Limb (tissue), 2 donors: ENCODE results near the gene STAT1.

ENCODE experiments used
- DNase-seq, 2 donors: peaks; one replicate each; pipeline ENCODE4 v3.0.0-alpha.2; 2016; ENCODE audit errors: extremely low spot score in 2 of 2

Gene STAT1

GRCh38 chr2:191032588-191033429 lies 18.8 kb upstream of the STAT1 start:
- no peak for DNase-seq

GRCh38 chr2:191031256-191031655 lies 17.3 kb upstream of the STAT1 start:
- DNase-seq, result no peak

- DNase-seq, result peak in 1 of 2 donors; percentile 40
Observed at GRCh38 chr2:191030521-191031154, 16.7 kb upstream of the STAT1 start.

- no peak for DNase-seq
Observed at GRCh38 chr2:191029280-191029950, 15.4 kb upstream of the STAT1 start.

GRCh38 chr2:191026377-191026776 lies 12.4 kb upstream of the STAT1 start:
- no peak for DNase-seq

GRCh38 chr2:191025135-191025534 lies 11.2 kb upstream of the STAT1 start:
- no peak for DNase-seq

- no peak for DNase-seq
Observed at GRCh38 chr2:191023235-191023679, 9.3 kb upstream of the STAT1 start.

- no peak for DNase-seq
Observed at GRCh38 chr2:191020742-191021381, 6.9 kb upstream of the STAT1 start.

- DNase-seq, result peak; percentile 96 to 98
Observed at GRCh38 chr2:191020221-191020741, 6.3 kb upstream of the STAT1 start.

- DNase-seq, result no peak
Observed at GRCh38 chr2:191019376-191019775, 5.4 kb upstream of the STAT1 start.

GRCh38 chr2:191018643-191019119 lies 4.7 kb upstream of the STAT1 start:
- no peak for DNase-seq

GRCh38 chr2:191018048-191018447 lies 4.1 kb upstream of the STAT1 start:
- no peak for DNase-seq

GRCh38 chr2:191015831-191016230 lies 1.9 kb upstream of the STAT1 start:
- DNase-seq, result no peak

- DNase-seq, result no peak
Observed at GRCh38 chr2:191015239-191015638, 1.3 kb upstream of the STAT1 start.

GRCh38 chr2:191014653-191015020 lies 666 bp upstream of the STAT1 start:
- DNase-seq, result no peak

GRCh38 chr2:191013682-191013931 lies 364 bp downstream of the STAT1 start:
- no peak for DNase-seq

GRCh38 chr2:191012845-191013681 lies 908 bp downstream of the STAT1 start:
- DNase-seq, result no peak

- no peak for DNase-seq
Observed at GRCh38 chr2:191012346-191012745, 1.6 kb downstream of the STAT1 start.

GRCh38 chr2:191010887-191011885 lies 2.8 kb downstream of the STAT1 start:
- DNase-seq, result no peak
